ENCODE measurements around the gene SERPINA3. TPM values are rescaled to one million over a fixed set of nuclear protein-coding genes. Genes with fewer than 3 reads are reported as not detected.

The SERPINA3 gene
- total and polyA plus RNA-seq, 10 of the 15 experiments (the other 5 are each of a cell fraction or from before 2014, with no cell fraction given), result 2.2 TPM; not detected in 9

- no peak for TF ChIP-seq ZBTB11 (CRISPR knock-in tag; IDR thresholded peaks at IDR 0.05)
- TF ChIP-seq TCF7 (IDR thresholded peaks at IDR 0.05; ENCODE audit: borderline replicate concordance), result no peak
- no peak for TF ChIP-seq POU2F2 (IDR thresholded peaks at IDR 0.05; ENCODE audit: borderline replicate concordance, low read depth, low read length)
- TF ChIP-seq, protein P1, sequence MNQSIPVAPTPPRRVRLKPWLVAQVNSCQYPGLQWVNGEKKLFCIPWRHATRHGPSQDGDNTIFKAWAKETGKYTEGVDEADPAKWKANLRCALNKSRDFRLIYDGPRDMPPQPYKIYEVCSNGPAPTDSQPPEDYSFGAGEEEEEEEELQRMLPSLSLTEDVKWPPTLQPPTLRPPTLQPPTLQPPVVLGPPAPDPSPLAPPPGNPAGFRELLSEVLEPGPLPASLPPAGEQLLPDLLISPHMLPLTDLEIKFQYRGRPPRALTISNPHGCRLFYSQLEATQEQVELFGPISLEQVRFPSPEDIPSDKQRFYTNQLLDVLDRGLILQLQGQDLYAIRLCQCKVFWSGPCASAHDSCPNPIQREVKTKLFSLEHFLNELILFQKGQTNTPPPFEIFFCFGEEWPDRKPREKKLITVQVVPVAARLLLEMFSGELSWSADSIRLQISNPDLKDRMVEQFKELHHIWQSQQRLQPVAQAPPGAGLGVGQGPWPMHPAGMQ (IDR thresholded peaks at IDR 0.05; ENCODE audit: borderline replicate concordance), result no peak
- TF ChIP-seq, protein P2, sequence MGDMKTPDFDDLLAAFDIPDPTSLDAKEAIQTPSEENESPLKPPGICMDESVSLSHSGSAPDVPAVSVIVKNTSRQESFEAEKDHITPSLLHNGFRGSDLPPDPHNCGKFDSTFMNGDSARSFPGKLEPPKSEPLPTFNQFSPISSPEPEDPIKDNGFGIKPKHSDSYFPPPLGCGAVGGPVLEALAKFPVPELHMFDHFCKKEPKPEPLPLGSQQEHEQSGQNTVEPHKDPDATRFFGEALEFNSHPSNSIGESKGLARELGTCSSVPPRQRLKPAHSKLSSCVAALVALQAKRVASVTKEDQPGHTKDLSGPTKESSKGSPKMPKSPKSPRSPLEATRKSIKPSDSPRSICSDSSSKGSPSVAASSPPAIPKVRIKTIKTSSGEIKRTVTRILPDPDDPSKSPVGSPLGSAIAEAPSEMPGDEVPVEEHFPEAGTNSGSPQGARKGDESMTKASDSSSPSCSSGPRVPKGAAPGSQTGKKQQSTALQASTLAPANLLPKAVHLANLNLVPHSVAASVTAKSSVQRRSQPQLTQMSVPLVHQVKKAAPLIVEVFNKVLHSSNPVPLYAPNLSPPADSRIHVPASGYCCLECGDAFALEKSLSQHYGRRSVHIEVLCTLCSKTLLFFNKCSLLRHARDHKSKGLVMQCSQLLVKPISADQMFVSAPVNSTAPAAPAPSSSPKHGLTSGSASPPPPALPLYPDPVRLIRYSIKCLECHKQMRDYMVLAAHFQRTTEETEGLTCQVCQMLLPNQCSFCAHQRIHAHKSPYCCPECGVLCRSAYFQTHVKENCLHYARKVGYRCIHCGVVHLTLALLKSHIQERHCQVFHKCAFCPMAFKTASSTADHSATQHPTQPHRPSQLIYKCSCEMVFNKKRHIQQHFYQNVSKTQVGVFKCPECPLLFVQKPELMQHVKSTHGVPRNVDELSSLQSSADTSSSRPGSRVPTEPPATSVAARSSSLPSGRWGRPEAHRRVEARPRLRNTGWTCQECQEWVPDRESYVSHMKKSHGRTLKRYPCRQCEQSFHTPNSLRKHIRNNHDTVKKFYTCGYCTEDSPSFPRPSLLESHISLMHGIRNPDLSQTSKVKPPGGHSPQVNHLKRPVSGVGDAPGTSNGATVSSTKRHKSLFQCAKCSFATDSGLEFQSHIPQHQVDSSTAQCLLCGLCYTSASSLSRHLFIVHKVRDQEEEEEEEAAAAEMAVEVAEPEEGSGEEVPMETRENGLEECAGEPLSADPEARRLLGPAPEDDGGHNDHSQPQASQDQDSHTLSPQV (IDR thresholded peaks at IDR 0.05), result no peak
- TF ChIP-seq BACH1 (IDR thresholded peaks at IDR 0.05; ENCODE audit: borderline replicate concordance), result no peak
Observed at GRCh38 chr14:94673071-94673470, 60.9 kb downstream of the SERPINA3 start (continued).

Other genes with a start within 250 kb of the SERPINA3 start
Only the 7 nearest of the 8 such genes appear.
- 0.40 and 0.87 TPM in 2 replicates for gene SERPINA1, start 223.8 kb upstream of the SERPINA3 start, total RNA-seq (2014; rRNA removed)
- gene SERPINA1, start 223.8 kb upstream of the SERPINA3 start, total RNA-seq (2014; rRNA removed; fragmentation: Illumina TruSeq; extraction: Trizol), result 0.45 and 0.60 TPM in 2 replicates
- gene SERPINA1, start 223.8 kb upstream of the SERPINA3 start, total RNA-seq (2021), result 5.1 and 6.6 TPM in 2 replicates
- 3.1 and 3.5 TPM in 2 replicates for gene SERPINA1, start 223.8 kb upstream of the SERPINA3 start, polyA plus RNA-seq (2011; rRNA removed)
- 0.36 and 0.90 TPM in 2 replicates for gene SERPINA1, start 223.8 kb upstream of the SERPINA3 start, polyA plus RNA-seq (2014; fragmentation: Illumina TruSeq; extraction: Trizol)
- under 1 TPM; 0.29 to 0.62 TPM for gene SERPINA1, start 223.8 kb upstream of the SERPINA3 start, polyA plus RNA-seq (2014; fragmentation: Nextera tagmentation; extraction: Ambion mirVana)
- gene SERPINA1, start 223.8 kb upstream of the SERPINA3 start, polyA plus RNA-seq (2014; rRNA removed), result 0.33 and 1.0 TPM in 2 replicates
- gene SERPINA1, start 223.8 kb upstream of the SERPINA3 start, polyA plus RNA-seq (2016; fragmentation: Nextera tagmentation; extraction: Ambion mirVana), result under 1 TPM; 0.16 to 0.17 TPM
- not detected in 2 replicates for gene SERPINA11, start 159.6 kb upstream of the SERPINA3 start, total RNA-seq (2014; rRNA removed)
- not detected in 2 replicates for gene SERPINA11, start 159.6 kb upstream of the SERPINA3 start, total RNA-seq (2014; rRNA removed; fragmentation: Illumina TruSeq; extraction: Trizol)
- gene SERPINA11, start 159.6 kb upstream of the SERPINA3 start, total RNA-seq (2021), result not detected in 2 replicates
- not detected in 2 replicates for gene SERPINA11, start 159.6 kb upstream of the SERPINA3 start, polyA plus RNA-seq (2011; rRNA removed)
- not detected in 2 replicates for gene SERPINA11, start 159.6 kb upstream of the SERPINA3 start, polyA plus RNA-seq (2014; fragmentation: Illumina TruSeq; extraction: Trizol)
- not detected for gene SERPINA11, start 159.6 kb upstream of the SERPINA3 start, polyA plus RNA-seq (2014; fragmentation: Nextera tagmentation; extraction: Ambion mirVana)
- not detected in 2 replicates for gene SERPINA11, start 159.6 kb upstream of the SERPINA3 start, polyA plus RNA-seq (2014; rRNA removed)
- gene SERPINA11, start 159.6 kb upstream of the SERPINA3 start, polyA plus RNA-seq (2016; fragmentation: Nextera tagmentation; extraction: Ambion mirVana), result under 1 TPM in 1 of 2 experiments, not detected in 1; 0.11 TPM
- gene SERPINA9, start 136.2 kb upstream of the SERPINA3 start, total RNA-seq (2014; rRNA removed), result not detected in 2 replicates
- gene SERPINA9, start 136.2 kb upstream of the SERPINA3 start, total RNA-seq (2014; rRNA removed; fragmentation: Illumina TruSeq; extraction: Trizol), result not detected in 2 replicates
- gene SERPINA9, start 136.2 kb upstream of the SERPINA3 start, total RNA-seq (2021), result not detected in 2 replicates
- 0.05 TPM in 1 of 2 replicates, not detected in the other for gene SERPINA9, start 136.2 kb upstream of the SERPINA3 start, polyA plus RNA-seq (2011; rRNA removed)
- gene SERPINA9, start 136.2 kb upstream of the SERPINA3 start, polyA plus RNA-seq (2014; fragmentation: Illumina TruSeq; extraction: Trizol), result not detected in 2 replicates
- gene SERPINA9, start 136.2 kb upstream of the SERPINA3 start, polyA plus RNA-seq (2014; fragmentation: Nextera tagmentation; extraction: Ambion mirVana), result not detected
- not detected in 2 replicates for gene SERPINA9, start 136.2 kb upstream of the SERPINA3 start, polyA plus RNA-seq (2014; rRNA removed)
- gene SERPINA9, start 136.2 kb upstream of the SERPINA3 start, polyA plus RNA-seq (2016; fragmentation: Nextera tagmentation; extraction: Ambion mirVana), result not detected
- gene SERPINA12, start 102.9 kb upstream of the SERPINA3 start, total RNA-seq (2014; rRNA removed), result not detected in 2 replicates
- gene SERPINA12, start 102.9 kb upstream of the SERPINA3 start, total RNA-seq (2014; rRNA removed; fragmentation: Illumina TruSeq; extraction: Trizol), result not detected in 2 replicates
- not detected in 2 replicates for gene SERPINA12, start 102.9 kb upstream of the SERPINA3 start, total RNA-seq (2021)
- gene SERPINA12, start 102.9 kb upstream of the SERPINA3 start, polyA plus RNA-seq (2011; rRNA removed), result not detected in 2 replicates
- gene SERPINA12, start 102.9 kb upstream of the SERPINA3 start, polyA plus RNA-seq (2014; fragmentation: Illumina TruSeq; extraction: Trizol), result not detected in 2 replicates
- gene SERPINA12, start 102.9 kb upstream of the SERPINA3 start, polyA plus RNA-seq (2014; fragmentation: Nextera tagmentation; extraction: Ambion mirVana), result not detected
- gene SERPINA12, start 102.9 kb upstream of the SERPINA3 start, polyA plus RNA-seq (2014; rRNA removed), result not detected in 2 replicates
- gene SERPINA12, start 102.9 kb upstream of the SERPINA3 start, polyA plus RNA-seq (2016; fragmentation: Nextera tagmentation; extraction: Ambion mirVana), result not detected
- not detected in 2 replicates for gene SERPINA4, start 50.9 kb upstream of the SERPINA3 start, total RNA-seq (2014; rRNA removed)
- not detected in 2 replicates for gene SERPINA4, start 50.9 kb upstream of the SERPINA3 start, total RNA-seq (2014; rRNA removed; fragmentation: Illumina TruSeq; extraction: Trizol)
- 0.13 TPM in 1 of 2 replicates, not detected in the other for gene SERPINA4, start 50.9 kb upstream of the SERPINA3 start, total RNA-seq (2021)
- 0.04 TPM in 1 of 2 replicates, not detected in the other for gene SERPINA4, start 50.9 kb upstream of the SERPINA3 start, polyA plus RNA-seq (2011; rRNA removed)
- gene SERPINA4, start 50.9 kb upstream of the SERPINA3 start, polyA plus RNA-seq (2014; fragmentation: Illumina TruSeq; extraction: Trizol), result not detected in 2 replicates
- gene SERPINA4, start 50.9 kb upstream of the SERPINA3 start, polyA plus RNA-seq (2014; fragmentation: Nextera tagmentation; extraction: Ambion mirVana), result not detected
- gene SERPINA4, start 50.9 kb upstream of the SERPINA3 start, polyA plus RNA-seq (2014; rRNA removed), result not detected in 2 replicates
- not detected for gene SERPINA4, start 50.9 kb upstream of the SERPINA3 start, polyA plus RNA-seq (2016; fragmentation: Nextera tagmentation; extraction: Ambion mirVana)
- gene SERPINA5, start 31.0 kb upstream of the SERPINA3 start, total RNA-seq (2014; rRNA removed), result not detected in 2 replicates
- not detected in 2 replicates for gene SERPINA5, start 31.0 kb upstream of the SERPINA3 start, total RNA-seq (2014; rRNA removed; fragmentation: Illumina TruSeq; extraction: Trizol)
- gene SERPINA5, start 31.0 kb upstream of the SERPINA3 start, total RNA-seq (2021), result 0.56 and 0.90 TPM in 2 replicates
- gene SERPINA5, start 31.0 kb upstream of the SERPINA3 start, polyA plus RNA-seq (2011; rRNA removed), result not detected in 2 replicates
- gene SERPINA5, start 31.0 kb upstream of the SERPINA3 start, polyA plus RNA-seq (2014; fragmentation: Illumina TruSeq; extraction: Trizol), result not detected in 2 replicates
- not detected for gene SERPINA5, start 31.0 kb upstream of the SERPINA3 start, polyA plus RNA-seq (2014; fragmentation: Nextera tagmentation; extraction: Ambion mirVana)
- not detected in 2 replicates for gene SERPINA5, start 31.0 kb upstream of the SERPINA3 start, polyA plus RNA-seq (2014; rRNA removed)
- gene SERPINA5, start 31.0 kb upstream of the SERPINA3 start, polyA plus RNA-seq (2016; fragmentation: Nextera tagmentation; extraction: Ambion mirVana), result not detected
- not detected in 2 replicates for gene GSC, start 157.7 kb downstream of the SERPINA3 start, total RNA-seq (2014; rRNA removed)
- gene GSC, start 157.7 kb downstream of the SERPINA3 start, total RNA-seq (2014; rRNA removed; fragmentation: Illumina TruSeq; extraction: Trizol), result not detected in 2 replicates
- gene GSC, start 157.7 kb downstream of the SERPINA3 start, total RNA-seq (2021), result not detected in 2 replicates
- gene GSC, start 157.7 kb downstream of the SERPINA3 start, polyA plus RNA-seq (2011; rRNA removed), result not detected in 2 replicates
- gene GSC, start 157.7 kb downstream of the SERPINA3 start, polyA plus RNA-seq (2014; fragmentation: Illumina TruSeq; extraction: Trizol), result not detected in 2 replicates
- not detected for gene GSC, start 157.7 kb downstream of the SERPINA3 start, polyA plus RNA-seq (2014; fragmentation: Nextera tagmentation; extraction: Ambion mirVana)
- not detected in 2 replicates for gene GSC, start 157.7 kb downstream of the SERPINA3 start, polyA plus RNA-seq (2014; rRNA removed)
- gene GSC, start 157.7 kb downstream of the SERPINA3 start, polyA plus RNA-seq (2016; fragmentation: Nextera tagmentation; extraction: Ambion mirVana), result not detected

Data from GM12878 (cell line).